Measurements from ENCODE around the gene ASPSCR1.
A peak's percentile ranks its signal among the peaks of the same experiment; 100 is the strongest.

ASPSCR1 gene

GRCh38 chr17:82008941-82009405 lies 31.5 kb downstream of the ASPSCR1 start:
- Histone ChIP-seq H4K8ac (ENCODE audit: low read length) (no peak overlapping the region), H2BK120ac (ENCODE audit: low read depth, low read length) (no peak overlapping the region), H3K23ac (ENCODE audit: low read length in 2 of 2) (no peak overlapping the region), H3K18ac (ENCODE audit: low read depth in 1 of 2, low read length in 2 of 2) (no peak overlapping the region), H3K36me3 (ENCODE audit: control insufficient read depth in 1 of 2, insufficient read depth in 2 of 2, low read depth in 1 of 2, low read length in 2 of 2) (peaks cover 0 to 57% of the 10 kb centered on the region in 2 experiments), H3K4me1 (ENCODE audit: control insufficient read depth, insufficient read depth, low read depth, low read length) (peaks cover 55% of the 10 kb centered on the region), H3K4ac (ENCODE audit: low read depth in 1 of 2, low read length in 2 of 2) (no peak overlapping the region), H3K27me3 (ENCODE audit: control insufficient read depth in 1 of 2, insufficient read depth in 1 of 2, low read length in 2 of 2) (no peaks in the 10 kb centered on the region), H3K9me3 (ENCODE audit: control insufficient read depth, low read length) (no peaks in the 10 kb centered on the region), H3K27ac (ENCODE audit: low read length, poor library complexity, severe bottlenecking) (no peak overlapping the region), H3K9ac (ENCODE audit: low read length) (no peak overlapping the region), H2BK15ac (ENCODE audit: low read depth, poor library complexity, severe bottlenecking) (peak overlapping the region; percentile 9), H3K14ac (ENCODE audit: low read length in 2 of 2) (no peak overlapping the region), H3K4me2 (ENCODE audit: low read length, poor library complexity, severe bottlenecking) (no peak overlapping the region), H3K4me3 (ENCODE audit: insufficient read depth in 1 of 2, low read depth in 1 of 2, low read length in 2 of 2) (no peak overlapping the region), H4K91ac (ENCODE audit: low read length) (no peak overlapping the region), H2BK12ac (ENCODE audit: low read length in 2 of 2) (no peak overlapping the region), H2AK5ac (ENCODE audit: low read length, severe bottlenecking) (no peak overlapping the region), H3K79me1 (replicated peaks; ENCODE audit: low read length, poor library complexity, severe bottlenecking) (peaks cover 6% of the 10 kb centered on the region), H2BK5ac (ENCODE audit: low read depth, low read length, poor library complexity, severe bottlenecking) (no peak overlapping the region), H2AFZ (ENCODE audit: low read depth, low read length) (no peak overlapping the region)
- no peak for DNase-seq
- 98% methylated on average over 28 of the region's 28 CpGs for WGBS

- Histone ChIP-seq H2BK15ac (ENCODE audit: low read depth, poor library complexity, severe bottlenecking) (no peak overlapping the region), H3K4me2 (ENCODE audit: low read length, poor library complexity, severe bottlenecking) (no peak overlapping the region), H3K4ac (ENCODE audit: low read depth in 1 of 2, low read length in 2 of 2) (no peak overlapping the region)
These were observed 32.0 kb downstream of the ASPSCR1 start for GRCh38 chr17:82009413-82009812.

GRCh38 chr17:82010575-82011525 lies 33.4 kb downstream of the ASPSCR1 start:
- Histone ChIP-seq H2BK15ac (ENCODE audit: low read depth, poor library complexity, severe bottlenecking) (no peak overlapping the region), H3K27me3 (ENCODE audit: control insufficient read depth in 1 of 2, insufficient read depth in 1 of 2, low read length in 2 of 2) (no peaks in the 10 kb centered on the region), H2AK5ac (ENCODE audit: low read length, severe bottlenecking) (no peak overlapping the region), H3K4me1 (ENCODE audit: control insufficient read depth, insufficient read depth, low read depth, low read length) (peaks cover 37% of the 10 kb centered on the region), H3K9me3 (ENCODE audit: control insufficient read depth, low read length) (no peaks in the 10 kb centered on the region), H3K79me1 (replicated peaks; ENCODE audit: low read length, poor library complexity, severe bottlenecking) (peaks cover 4% of the 10 kb centered on the region), H3K14ac (ENCODE audit: low read length in 2 of 2) (no peak overlapping the region), H3K27ac (ENCODE audit: low read length, poor library complexity, severe bottlenecking) (no peak overlapping the region), H3K4ac (ENCODE audit: low read depth in 1 of 2, low read length in 2 of 2) (no peak overlapping the region), H4K91ac (ENCODE audit: low read length) (no peak overlapping the region), H3K18ac (ENCODE audit: low read depth in 1 of 2, low read length in 2 of 2) (no peak overlapping the region), H3K23ac (ENCODE audit: low read length in 2 of 2) (no peak overlapping the region), H2BK5ac (ENCODE audit: low read depth, low read length, poor library complexity, severe bottlenecking) (no peak overlapping the region), H2AFZ (ENCODE audit: low read depth, low read length) (no peak overlapping the region), H2BK12ac (ENCODE audit: low read length in 2 of 2) (no peak overlapping the region), H3K4me2 (ENCODE audit: low read length, poor library complexity, severe bottlenecking) (no peak overlapping the region), H4K8ac (ENCODE audit: low read length) (no peak overlapping the region), H2BK120ac (ENCODE audit: low read depth, low read length) (no peak overlapping the region), H3K36me3 (ENCODE audit: control insufficient read depth in 1 of 2, insufficient read depth in 2 of 2, low read depth in 1 of 2, low read length in 2 of 2) (peaks cover 0 to 69% of the 10 kb centered on the region in 2 experiments), H3K4me3 (ENCODE audit: insufficient read depth in 1 of 2, low read depth in 1 of 2, low read length in 2 of 2) (no peak overlapping the region), H3K9ac (ENCODE audit: low read length) (no peak overlapping the region)
- WGBS: 97% methylated on average over 39 of the region's 39 CpGs
- DNase-seq: no peak

More at GRCh38 chr17:82009413-82009812, 32.0 kb downstream of the ASPSCR1 start:
- no peak overlapping the region for H3K14ac ChIP-seq (ENCODE audit: low read length in 2 of 2)
- no peak overlapping the region for H2BK12ac ChIP-seq (ENCODE audit: low read length in 2 of 2)
- H3K9ac ChIP-seq (ENCODE audit: low read length): no peak overlapping the region
- H4K8ac ChIP-seq (ENCODE audit: low read length): no peak overlapping the region
- H4K91ac ChIP-seq (ENCODE audit: low read length): no peak overlapping the region
- H2AK5ac ChIP-seq (ENCODE audit: low read length, severe bottlenecking): no peak overlapping the region
- H3K36me3 ChIP-seq (ENCODE audit: control insufficient read depth in 1 of 2, insufficient read depth in 2 of 2, low read depth in 1 of 2, low read length in 2 of 2): peaks cover 0 to 62% of the 10 kb centered on the region in 2 experiments
- 91% methylated on average over 15 of the region's 15 CpGs for WGBS
- peaks cover 51% of the 10 kb centered on the region for H3K4me1 ChIP-seq (ENCODE audit: control insufficient read depth, insufficient read depth, low read depth, low read length)
- H3K4me3 ChIP-seq (ENCODE audit: insufficient read depth in 1 of 2, low read depth in 1 of 2, low read length in 2 of 2): no peak overlapping the region
- no peak for DNase-seq
- no peak overlapping the region for H3K18ac ChIP-seq (ENCODE audit: low read depth in 1 of 2, low read length in 2 of 2)
- no peak overlapping the region for H3K23ac ChIP-seq (ENCODE audit: low read length in 2 of 2)
- H3K27me3 ChIP-seq (ENCODE audit: control insufficient read depth in 1 of 2, insufficient read depth in 1 of 2, low read length in 2 of 2): no peaks in the 10 kb centered on the region
- no peak overlapping the region for H2AFZ ChIP-seq (ENCODE audit: low read depth, low read length)
- H3K27ac ChIP-seq (ENCODE audit: low read length, poor library complexity, severe bottlenecking): no peak overlapping the region
- no peaks in the 10 kb centered on the region for H3K9me3 ChIP-seq (ENCODE audit: control insufficient read depth, low read length)
- H3K79me1 ChIP-seq (replicated peaks; ENCODE audit: low read length, poor library complexity, severe bottlenecking): peaks cover 6% of the 10 kb centered on the region
- H2BK120ac ChIP-seq (ENCODE audit: low read depth, low read length): no peak overlapping the region
- H2BK5ac ChIP-seq (ENCODE audit: low read depth, low read length, poor library complexity, severe bottlenecking): no peak overlapping the region

DNA sequence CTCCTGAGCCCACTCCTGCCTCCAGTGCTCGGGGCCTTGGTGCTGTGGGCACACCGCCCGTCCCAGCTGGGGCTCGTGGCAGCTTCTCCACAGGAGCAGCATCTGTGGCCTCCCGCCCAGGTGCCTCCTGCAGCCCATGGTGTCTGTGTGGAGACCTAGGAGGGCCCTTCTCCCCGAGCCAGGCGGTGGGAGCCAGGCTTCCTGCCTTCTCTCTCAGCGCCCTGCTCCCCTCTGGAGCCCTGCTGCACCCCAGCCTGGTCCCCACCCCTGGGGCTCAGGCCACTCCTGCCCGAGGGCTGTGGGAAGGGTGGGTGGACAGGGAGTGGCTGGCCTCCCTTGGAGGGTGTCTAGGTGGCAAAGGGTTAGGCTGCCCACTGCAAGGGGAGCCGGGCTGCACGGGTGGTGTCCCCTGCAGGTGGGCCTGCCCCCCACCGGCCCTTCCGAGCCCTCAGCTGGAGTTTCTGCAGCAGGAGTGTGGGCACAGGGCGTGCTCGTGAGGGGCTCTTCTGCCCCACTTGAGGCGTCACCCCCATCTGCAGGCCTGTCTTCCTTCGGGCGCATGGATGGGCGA lies 34.3 kb downstream of the ASPSCR1 start:
- H3K18ac ChIP-seq (ENCODE audit: low read depth in 1 of 2, low read length in 2 of 2): no peak overlapping the region
- H2AFZ ChIP-seq (ENCODE audit: low read depth, low read length): no peak overlapping the region
- no peak overlapping the region for H3K23ac ChIP-seq (ENCODE audit: low read length in 2 of 2)
- H3K9ac ChIP-seq (ENCODE audit: low read length): no peak overlapping the region
- peaks cover 4% of the 10 kb centered on the region for H3K79me1 ChIP-seq (replicated peaks; ENCODE audit: low read length, poor library complexity, severe bottlenecking)
- peaks cover 0 to 69% of the 10 kb centered on the region in 2 experiments for H3K36me3 ChIP-seq (ENCODE audit: control insufficient read depth in 1 of 2, insufficient read depth in 2 of 2, low read depth in 1 of 2, low read length in 2 of 2)
- H3K4me2 ChIP-seq (ENCODE audit: low read length, poor library complexity, severe bottlenecking): no peak overlapping the region
- no peak overlapping the region for H3K4me3 ChIP-seq (ENCODE audit: insufficient read depth in 1 of 2, low read depth in 1 of 2, low read length in 2 of 2)
- H4K91ac ChIP-seq (ENCODE audit: low read length): no peak overlapping the region
- WGBS: 96% methylated on average over 19 of the region's 19 CpGs
- no peak overlapping the region for H2BK15ac ChIP-seq (ENCODE audit: low read depth, poor library complexity, severe bottlenecking)
- H3K4ac ChIP-seq (ENCODE audit: low read depth in 1 of 2, low read length in 2 of 2): no peak overlapping the region
- H3K9me3 ChIP-seq (ENCODE audit: control insufficient read depth, low read length): no peaks in the 10 kb centered on the region
- DNase-seq: no peak
- H3K27ac ChIP-seq (ENCODE audit: low read length, poor library complexity, severe bottlenecking): no peak overlapping the region
- H2BK120ac ChIP-seq (ENCODE audit: low read depth, low read length): no peak overlapping the region
- no peak overlapping the region for H2BK5ac ChIP-seq (ENCODE audit: low read depth, low read length, poor library complexity, severe bottlenecking)
- H2BK12ac ChIP-seq (ENCODE audit: low read length in 2 of 2): no peak overlapping the region
- no peaks in the 10 kb centered on the region for H3K27me3 ChIP-seq (ENCODE audit: control insufficient read depth in 1 of 2, insufficient read depth in 1 of 2, low read length in 2 of 2)
- H4K8ac ChIP-seq (ENCODE audit: low read length): no peak overlapping the region
- H3K4me1 ChIP-seq (ENCODE audit: control insufficient read depth, insufficient read depth, low read depth, low read length): peaks cover 29% of the 10 kb centered on the region
- H3K14ac ChIP-seq (ENCODE audit: low read length in 2 of 2): no peak overlapping the region
- no peak overlapping the region for H2AK5ac ChIP-seq (ENCODE audit: low read length, severe bottlenecking)

All from mesenchymal stem cell (in vitro differentiated cells and primary cell).